ENCODE measurements around the gene TNFRSF4.

TNFRSF4 gene

GRCh38 chr1:1245178-1245816 is 31.3 kb upstream of the TNFRSF4 start:
- no peak for DNase-seq

DNA sequence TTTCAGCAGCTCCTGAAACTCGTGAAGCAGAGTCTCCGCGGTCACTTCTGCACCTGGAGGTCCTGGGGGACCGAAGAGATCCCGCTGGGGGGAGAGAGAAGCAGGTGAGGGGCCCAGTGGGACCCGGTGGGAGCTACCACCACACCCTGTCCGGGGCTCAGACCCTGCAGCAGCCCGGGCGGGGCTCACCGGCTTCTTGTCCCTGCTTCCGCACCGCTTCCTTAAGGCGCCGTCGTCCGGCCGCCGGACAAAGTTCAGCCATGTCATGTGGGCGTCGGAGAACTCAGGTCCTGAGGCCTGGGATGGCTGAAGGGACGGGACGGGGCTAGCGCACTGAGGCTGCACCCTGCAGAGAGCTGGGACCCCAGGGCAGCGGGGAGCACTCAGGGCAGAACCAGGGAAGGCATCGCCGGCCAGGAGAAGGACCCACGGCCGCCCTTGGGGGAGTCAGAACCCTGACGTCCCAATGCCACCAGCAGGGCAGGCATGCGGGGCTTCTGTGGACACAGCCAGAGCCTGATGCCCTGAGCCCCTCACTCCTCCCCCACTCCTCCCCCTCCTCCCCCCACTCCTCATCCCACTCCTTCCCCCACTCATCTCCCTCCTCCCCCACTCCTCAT is 30.3 kb upstream of the TNFRSF4 start:
- DNase-seq, result no peak

GRCh38 chr1:1243807-1244191 is 29.8 kb upstream of the TNFRSF4 start:
- DNase-seq, result no peak

- DNase-seq, result no peak
Measured at GRCh38 chr1:1243266-1243660, 29.3 kb upstream of the TNFRSF4 start.

DNA sequence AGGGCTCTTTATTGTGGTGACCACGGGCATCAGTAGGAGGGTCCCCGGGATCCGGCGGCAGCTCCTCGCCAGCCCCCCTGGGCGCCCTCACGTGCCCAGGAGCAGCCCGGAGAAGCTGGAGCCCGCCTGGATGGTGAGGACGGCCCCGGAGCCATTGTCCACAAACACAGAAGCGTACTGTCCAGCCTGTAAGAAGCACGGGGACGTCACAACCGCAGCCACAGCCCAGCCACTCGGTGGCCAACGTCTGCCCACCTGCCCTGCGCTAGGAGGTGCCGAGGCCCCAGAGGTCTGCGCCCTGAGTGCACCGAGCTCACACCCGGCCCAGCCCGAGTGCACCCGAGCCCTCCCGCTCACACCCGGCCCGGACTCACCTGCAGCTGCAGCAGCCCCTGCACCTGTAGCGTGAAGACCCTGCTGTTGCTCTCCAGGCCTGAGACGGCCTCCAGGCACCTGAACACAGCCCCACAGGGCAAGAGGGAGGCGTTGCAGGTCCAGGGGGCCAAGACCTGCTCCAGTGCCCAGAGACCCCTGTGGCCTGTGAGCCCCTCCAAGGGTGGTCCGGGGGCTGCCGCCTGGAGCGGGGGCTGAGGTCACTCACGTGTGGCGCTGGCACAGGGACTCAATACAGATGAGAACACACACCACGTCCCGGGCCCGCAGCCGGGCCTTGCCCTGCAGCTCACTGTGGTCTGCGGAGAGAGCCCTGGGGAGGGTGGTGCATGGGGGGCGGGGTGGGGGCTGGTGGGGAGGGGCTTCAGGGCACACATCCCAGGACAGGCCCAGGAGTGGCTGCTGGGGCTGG is 28.7 kb upstream of the TNFRSF4 start:
- DNase-seq, result no peak

GRCh38 chr1:1241588-1242219 is 27.8 kb upstream of the TNFRSF4 start:
- DNase-seq, result no peak

DNA sequence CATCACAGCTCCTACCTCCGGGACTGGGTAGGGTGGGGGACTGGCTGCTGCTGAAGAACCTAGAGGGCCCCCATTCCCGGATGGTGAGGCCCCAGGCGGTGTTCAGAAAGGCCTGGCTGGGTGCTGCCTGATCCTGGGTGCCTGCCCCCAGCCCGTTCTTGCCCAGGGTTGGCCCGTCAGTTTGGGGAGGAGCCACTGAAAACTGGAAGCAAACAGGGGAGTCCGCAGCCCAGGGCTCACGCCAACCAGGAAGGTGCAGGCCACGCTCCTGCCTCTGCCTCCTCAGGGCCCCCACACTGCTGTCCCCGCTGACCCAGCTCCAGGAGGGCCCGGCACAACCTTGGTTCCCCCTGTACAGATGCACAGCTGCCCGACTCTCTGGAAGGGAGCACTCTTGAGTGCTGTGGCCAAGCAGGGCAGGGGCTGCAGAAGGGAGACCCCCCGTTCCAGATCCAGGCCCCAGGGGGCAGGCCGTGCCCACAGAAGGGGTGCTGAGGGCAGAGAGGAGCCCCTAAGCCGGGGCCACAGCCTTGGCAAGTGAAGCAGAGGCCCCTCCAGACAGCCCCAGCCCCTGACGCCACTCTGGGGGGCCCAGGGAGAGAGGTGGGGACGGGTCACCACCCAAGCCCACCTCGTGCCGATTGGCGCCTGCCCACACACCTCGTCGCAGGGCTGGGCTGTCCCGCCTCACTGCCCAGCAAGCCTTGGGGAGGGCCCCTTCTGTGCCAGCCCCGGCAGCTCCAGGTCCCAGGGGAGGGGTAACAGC is 27.1 kb upstream of the TNFRSF4 start:
- DNase-seq, result no peak

GRCh38 chr1:1240348-1240732 is 26.4 kb upstream of the TNFRSF4 start:
- DNase-seq, result no peak

GRCh38 chr1:1239614-1240347 is 25.8 kb upstream of the TNFRSF4 start:
- DNase-seq, result no peak

- DNase-seq, result no peak
Measured at GRCh38 chr1:1239227-1239613, 25.3 kb upstream of the TNFRSF4 start.

DNA sequence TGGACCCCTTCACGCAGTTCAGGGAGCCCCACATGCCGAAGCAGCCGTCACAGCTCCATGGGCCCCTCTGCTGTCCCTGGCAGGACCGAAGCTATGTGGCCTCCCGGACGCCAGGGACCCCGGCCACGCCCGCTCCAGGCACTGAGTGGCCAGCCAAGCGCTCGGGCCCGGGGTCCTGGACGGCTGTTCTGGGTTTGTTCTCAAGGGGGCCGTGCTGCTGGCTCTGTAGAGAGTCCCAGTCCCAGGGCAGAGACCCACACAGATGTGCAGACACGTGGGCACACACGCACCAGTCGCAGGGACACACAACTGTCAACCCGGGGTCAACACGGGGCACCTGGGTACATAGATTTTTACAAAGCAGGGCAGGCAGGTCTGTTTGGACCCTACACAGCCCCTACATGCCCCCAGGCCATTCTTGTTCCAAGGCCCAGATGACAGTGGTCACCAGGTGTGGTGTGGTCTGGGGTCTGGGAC is 24.8 kb upstream of the TNFRSF4 start:
- no peak for DNase-seq

DNA sequence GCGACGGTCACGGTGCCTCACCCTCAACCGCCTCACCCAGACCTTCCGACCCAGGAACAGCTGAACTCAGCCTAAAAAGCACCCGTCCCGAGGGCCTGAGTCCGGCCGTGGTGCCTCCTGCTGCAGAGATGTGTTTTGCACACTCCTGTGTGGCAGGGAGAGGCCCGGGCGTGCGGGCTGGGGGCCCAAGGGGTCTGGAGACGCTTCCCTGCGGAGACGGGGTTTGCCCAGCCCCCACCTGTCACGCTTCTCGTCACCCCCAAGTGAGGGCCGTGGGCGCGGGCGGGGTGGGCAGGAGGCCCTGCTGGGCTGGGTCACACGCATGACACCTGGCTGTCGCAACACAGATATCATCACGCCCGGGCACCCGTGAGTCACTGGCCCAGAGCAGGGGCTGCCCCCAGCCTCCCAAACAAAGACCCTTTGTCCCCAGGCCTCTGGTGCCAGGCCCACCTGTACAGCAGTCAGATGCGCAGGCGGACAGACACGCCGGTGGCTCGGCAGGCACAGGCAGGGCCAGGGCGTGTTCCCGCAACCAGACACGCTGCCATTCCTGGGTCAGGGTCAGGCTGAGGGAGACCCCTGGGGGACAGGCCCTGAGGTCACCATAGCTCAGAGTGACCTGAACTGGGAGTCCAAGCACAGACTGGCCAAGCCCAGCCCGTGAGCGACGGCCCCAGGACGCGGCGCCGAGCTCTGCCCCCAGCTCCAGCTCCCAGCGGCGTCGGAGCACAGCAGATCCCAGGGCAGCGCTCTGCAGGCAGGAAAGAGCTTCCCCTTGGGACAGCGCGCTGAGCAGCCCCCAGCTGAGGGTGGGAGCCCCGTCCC is 24.1 kb upstream of the TNFRSF4 start:
- no peak for DNase-seq

DNA sequence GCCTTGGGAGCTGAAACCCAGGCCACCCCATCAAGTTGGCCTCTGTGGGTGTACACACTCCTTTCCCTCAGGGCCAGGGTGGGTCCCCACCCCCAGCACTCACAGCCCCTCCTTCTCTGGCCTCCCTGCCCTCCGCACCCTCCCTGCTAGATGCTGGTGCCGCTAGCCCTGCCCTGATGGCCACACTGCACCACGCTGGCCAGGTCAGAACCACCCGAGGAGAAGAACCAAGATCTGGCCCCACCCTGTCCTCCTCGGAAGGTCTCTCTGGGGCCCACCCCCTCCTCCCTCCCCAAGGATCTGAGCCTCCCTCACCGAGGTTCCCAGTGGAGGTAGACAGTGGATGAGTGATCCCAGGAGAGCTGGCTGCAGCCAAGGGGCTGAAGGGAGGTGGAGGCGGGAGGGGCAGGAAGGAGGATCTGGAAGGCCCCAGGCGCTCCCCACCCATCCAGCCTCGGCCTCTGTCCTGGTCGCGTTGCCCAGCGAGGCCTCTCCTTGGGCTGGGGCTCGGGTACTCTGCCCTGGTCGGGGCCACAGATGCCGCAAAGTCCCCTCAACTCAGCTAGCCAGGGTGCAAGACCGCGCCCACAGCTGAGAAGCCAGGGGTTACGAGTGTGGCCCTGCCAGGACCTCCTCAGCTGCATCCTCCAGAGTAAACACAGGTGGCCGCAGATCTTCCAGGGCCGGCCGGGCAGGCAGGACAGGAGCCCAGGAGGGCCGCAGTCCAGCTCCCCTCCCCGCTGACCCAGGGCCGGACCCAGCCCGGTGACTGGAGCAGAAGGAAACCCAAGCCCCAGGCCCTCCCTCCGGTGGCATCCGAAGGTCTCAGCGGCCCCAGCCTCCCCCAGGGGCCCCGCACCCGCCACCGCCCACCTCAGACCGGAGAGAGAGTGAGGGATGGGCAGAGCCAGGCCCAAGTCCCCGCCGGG is 23.3 kb upstream of the TNFRSF4 start:
- DNase-seq, result no peak

GRCh38 chr1:1236176-1236763 is 22.3 kb upstream of the TNFRSF4 start:
- no peak for DNase-seq

GRCh38 chr1:1235016-1235744 is 21.2 kb upstream of the TNFRSF4 start:
- no peak for DNase-seq

GRCh38 chr1:1234180-1234808 is 20.3 kb upstream of the TNFRSF4 start:
- DNase-seq, result no peak

DNA sequence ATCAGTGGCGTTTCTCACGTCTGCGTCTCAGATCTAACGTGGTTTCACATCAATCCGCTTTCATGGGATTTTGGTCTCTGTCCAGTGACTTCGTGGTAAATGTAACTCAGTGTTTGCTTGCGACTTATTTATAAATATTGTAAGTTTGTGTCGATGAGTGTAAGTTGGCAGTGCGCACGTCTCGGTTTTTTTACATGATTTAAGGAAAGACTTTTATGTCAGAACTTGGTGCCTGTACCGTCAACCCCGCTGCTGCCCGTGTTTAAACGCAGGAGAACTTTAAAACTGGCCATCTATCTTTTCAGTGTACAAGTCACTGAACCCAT is 19.6 kb upstream of the TNFRSF4 start:
- DNase-seq, result no peak

- DNase-seq, result no peak
Measured at GRCh38 chr1:1232796-1233566, 19.0 kb upstream of the TNFRSF4 start.
